ENCODE measurements around the gene NMBR. TPM values are rescaled to one million over a fixed set of nuclear protein-coding genes. Genes with fewer than 3 reads are reported as not detected.
A peak's percentile ranks its signal among the peaks of the same experiment; 100 is the strongest.

The NMBR gene
- total RNA-seq, 1 experiment from 2014 or later, result not detected

DNA sequence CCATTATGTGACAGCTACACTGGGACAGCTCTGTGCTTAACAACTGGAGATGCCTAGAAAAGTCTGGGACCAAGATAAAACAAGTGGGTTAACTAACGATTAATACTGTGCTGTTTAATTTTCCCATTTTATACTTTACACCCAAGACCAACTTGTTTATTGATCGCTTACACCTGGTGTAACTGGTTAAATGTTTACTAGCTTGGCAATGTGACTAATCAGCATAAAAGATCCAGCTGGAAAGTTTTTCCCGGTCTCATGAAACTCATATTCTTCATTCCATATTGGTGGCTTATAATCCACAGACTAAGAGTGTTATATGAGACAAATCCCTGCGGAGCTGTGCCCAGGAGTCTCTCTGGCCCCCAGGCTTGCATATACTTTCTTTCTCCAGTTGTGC, 115.9 kb downstream of the NMBR start:
- DNase-seq (ENCODE audit: low read depth, low spot score) (no peak), ATAC-seq (no peak)
- H3K27me3 ChIP-seq (ENCODE audit: insufficient read depth, low read length), result no peaks in the 10 kb centered on the region
- no peak overlapping the region for H3K9ac ChIP-seq (ENCODE audit: low read length)
- no TSS peak for BruUV-seq (replicated peaks)
- no peaks in the 10 kb centered on the region for H3K36me3 ChIP-seq (ENCODE audit: control insufficient read depth in 1 of 2, insufficient read depth in 2 of 2, low read length in 2 of 2)
- H3K4me2 ChIP-seq (ENCODE audit: low read length), result no peak overlapping the region
- ChIA-PET POLR2A (no interaction called here), CTCF (no interaction called here), RAD21 (ENCODE audit: low non-redundant PET in 1 of 2, low total read pairs in 2 of 2, uncharacterized antibody in 2 of 2, unreplicated experiment in 2 of 2) (no interaction called here)
- H3K9me3 ChIP-seq (ENCODE audit: control insufficient read depth in 1 of 2, insufficient read depth in 1 of 2, low read depth in 1 of 2, low read length in 2 of 2), result no peaks in the 10 kb centered on the region; a peak in 1 of 4 replicates
- intact Hi-C loops (cut with micrococcal nuclease), result no loop called here
- H3K9me2 ChIP-seq (ENCODE audit: insufficient read depth), result no peaks in the 10 kb centered on the region
- no peaks in the 10 kb centered on the region for H4K20me1 ChIP-seq (ENCODE audit: insufficient read depth)
- H3K4me3 ChIP-seq (replicated peaks in 1 of 2; ENCODE audit: low read depth in 1 of 2, low read length in 2 of 2), result no peak overlapping the region
- peak overlapping the region; percentile 17 for H2AFZ ChIP-seq (ENCODE audit: low read depth, low read length, poor library complexity, severe bottlenecking)
- TF ChIP-seq SP1 (IDR thresholded peaks at IDR 0.05; ENCODE audit: low read depth) (no peak), ZFX (IDR thresholded peaks at IDR 0.05) (no peak), CBX3 (IDR thresholded peaks at IDR 0.05; ENCODE audit: low read depth) (no peak), RAD21 (IDR thresholded peaks at IDR 0.05; ENCODE audit: low read depth) (no peak), SRF (IDR thresholded peaks at IDR 0.05; ENCODE audit: low read depth) (no peak), CEBPB (IDR thresholded peaks at IDR 0.05; ENCODE audit: low read depth) (no peak), POLR2A (IDR thresholded peaks at IDR 0.05; ENCODE audit: borderline replicate concordance, extremely low read depth, insufficient read depth, insufficient read length) (no peak), TCF7L2 (IDR thresholded peaks at IDR 0.05; ENCODE audit: borderline replicate concordance, extremely low read depth, insufficient read depth, insufficient read length) (no peak), ZNF274 (IDR thresholded peaks at IDR 0.05; ENCODE audit: low read depth, low read length) (no peak), EGR1 (IDR thresholded peaks at IDR 0.05; ENCODE audit: low read depth) (no peak), SIN3A (IDR thresholded peaks at IDR 0.05; ENCODE audit: low read depth) (no peak), FOSL1 (IDR thresholded peaks at IDR 0.05; ENCODE audit: low read depth) (no peak)
- TF ChIP-seq, protein P1, sequence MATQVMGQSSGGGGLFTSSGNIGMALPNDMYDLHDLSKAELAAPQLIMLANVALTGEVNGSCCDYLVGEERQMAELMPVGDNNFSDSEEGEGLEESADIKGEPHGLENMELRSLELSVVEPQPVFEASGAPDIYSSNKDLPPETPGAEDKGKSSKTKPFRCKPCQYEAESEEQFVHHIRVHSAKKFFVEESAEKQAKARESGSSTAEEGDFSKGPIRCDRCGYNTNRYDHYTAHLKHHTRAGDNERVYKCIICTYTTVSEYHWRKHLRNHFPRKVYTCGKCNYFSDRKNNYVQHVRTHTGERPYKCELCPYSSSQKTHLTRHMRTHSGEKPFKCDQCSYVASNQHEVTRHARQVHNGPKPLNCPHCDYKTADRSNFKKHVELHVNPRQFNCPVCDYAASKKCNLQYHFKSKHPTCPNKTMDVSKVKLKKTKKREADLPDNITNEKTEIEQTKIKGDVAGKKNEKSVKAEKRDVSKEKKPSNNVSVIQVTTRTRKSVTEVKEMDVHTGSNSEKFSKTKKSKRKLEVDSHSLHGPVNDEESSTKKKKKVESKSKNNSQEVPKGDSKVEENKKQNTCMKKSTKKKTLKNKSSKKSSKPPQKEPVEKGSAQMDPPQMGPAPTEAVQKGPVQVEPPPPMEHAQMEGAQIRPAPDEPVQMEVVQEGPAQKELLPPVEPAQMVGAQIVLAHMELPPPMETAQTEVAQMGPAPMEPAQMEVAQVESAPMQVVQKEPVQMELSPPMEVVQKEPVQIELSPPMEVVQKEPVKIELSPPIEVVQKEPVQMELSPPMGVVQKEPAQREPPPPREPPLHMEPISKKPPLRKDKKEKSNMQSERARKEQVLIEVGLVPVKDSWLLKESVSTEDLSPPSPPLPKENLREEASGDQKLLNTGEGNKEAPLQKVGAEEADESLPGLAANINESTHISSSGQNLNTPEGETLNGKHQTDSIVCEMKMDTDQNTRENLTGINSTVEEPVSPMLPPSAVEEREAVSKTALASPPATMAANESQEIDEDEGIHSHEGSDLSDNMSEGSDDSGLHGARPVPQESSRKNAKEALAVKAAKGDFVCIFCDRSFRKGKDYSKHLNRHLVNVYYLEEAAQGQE (IDR thresholded peaks at IDR 0.05; ENCODE audit: low read depth), result no peak
- TF ChIP-seq, protein P2, sequence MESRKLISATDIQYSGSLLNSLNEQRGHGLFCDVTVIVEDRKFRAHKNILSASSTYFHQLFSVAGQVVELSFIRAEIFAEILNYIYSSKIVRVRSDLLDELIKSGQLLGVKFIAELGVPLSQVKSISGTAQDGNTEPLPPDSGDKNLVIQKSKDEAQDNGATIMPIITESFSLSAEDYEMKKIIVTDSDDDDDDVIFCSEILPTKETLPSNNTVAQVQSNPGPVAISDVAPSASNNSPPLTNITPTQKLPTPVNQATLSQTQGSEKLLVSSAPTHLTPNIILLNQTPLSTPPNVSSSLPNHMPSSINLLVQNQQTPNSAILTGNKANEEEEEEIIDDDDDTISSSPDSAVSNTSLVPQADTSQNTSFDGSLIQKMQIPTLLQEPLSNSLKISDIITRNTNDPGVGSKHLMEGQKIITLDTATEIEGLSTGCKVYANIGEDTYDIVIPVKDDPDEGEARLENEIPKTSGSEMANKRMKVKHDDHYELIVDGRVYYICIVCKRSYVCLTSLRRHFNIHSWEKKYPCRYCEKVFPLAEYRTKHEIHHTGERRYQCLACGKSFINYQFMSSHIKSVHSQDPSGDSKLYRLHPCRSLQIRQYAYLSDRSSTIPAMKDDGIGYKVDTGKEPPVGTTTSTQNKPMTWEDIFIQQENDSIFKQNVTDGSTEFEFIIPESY (IDR thresholded peaks at IDR 0.05; ENCODE audit: extremely low read depth, insufficient replicate concordance, low read length), result no peak
- H3K27ac ChIP-seq (ENCODE audit: low read depth, low read length), result no peak overlapping the region
- no peaks in the 10 kb centered on the region for H3K79me2 ChIP-seq (ENCODE audit: insufficient read depth, low read length)
- H3K4me1 ChIP-seq (ENCODE audit: control insufficient read depth in 1 of 2, insufficient read depth in 2 of 2, low read length in 2 of 2), result no peaks in the 10 kb centered on the region; a peak in 1 of 4 replicates

All from HCT116 (cell line).